Ishikawa (cell line): ENCODE results near the gene SYS1.

ENCODE experiments used
- CREB1 ChIP-seq: IDR thresholded peaks from 2 replicates; pipeline ENCODE4 v1.6.1; 2012; ENCODE audit warnings: low read depth
- EGR1 ChIP-seq: IDR thresholded peaks from 2 replicates; pipeline ENCODE4 v1.6.1; 2012
- EP300 ChIP-seq: IDR thresholded peaks from 2 replicates; pipeline ENCODE4 v1.6.1; 2012; ENCODE audit warnings: borderline replicate concordance
- FOXM1 ChIP-seq: IDR thresholded peaks from 2 replicates; pipeline ENCODE4 v1.6.1; 2012; ENCODE audit warnings: low read depth, borderline replicate concordance
- NFIC ChIP-seq: IDR thresholded peaks from 2 replicates; pipeline ENCODE4 v1.6.1; 2012
- RAD21 ChIP-seq: IDR thresholded peaks from 2 replicates; pipeline ENCODE4 v1.6.1; 2012; ENCODE audit warnings: low read depth
- TAF1 ChIP-seq: IDR thresholded peaks from 2 replicates; pipeline ENCODE4 v1.6.1; 2012; ENCODE audit warnings: low read depth, mild to moderate bottlenecking
- YY1 ChIP-seq: IDR thresholded peaks from 2 replicates; pipeline ENCODE4 v1.6.1; 2012; ENCODE audit warnings: low read depth

DNA sequence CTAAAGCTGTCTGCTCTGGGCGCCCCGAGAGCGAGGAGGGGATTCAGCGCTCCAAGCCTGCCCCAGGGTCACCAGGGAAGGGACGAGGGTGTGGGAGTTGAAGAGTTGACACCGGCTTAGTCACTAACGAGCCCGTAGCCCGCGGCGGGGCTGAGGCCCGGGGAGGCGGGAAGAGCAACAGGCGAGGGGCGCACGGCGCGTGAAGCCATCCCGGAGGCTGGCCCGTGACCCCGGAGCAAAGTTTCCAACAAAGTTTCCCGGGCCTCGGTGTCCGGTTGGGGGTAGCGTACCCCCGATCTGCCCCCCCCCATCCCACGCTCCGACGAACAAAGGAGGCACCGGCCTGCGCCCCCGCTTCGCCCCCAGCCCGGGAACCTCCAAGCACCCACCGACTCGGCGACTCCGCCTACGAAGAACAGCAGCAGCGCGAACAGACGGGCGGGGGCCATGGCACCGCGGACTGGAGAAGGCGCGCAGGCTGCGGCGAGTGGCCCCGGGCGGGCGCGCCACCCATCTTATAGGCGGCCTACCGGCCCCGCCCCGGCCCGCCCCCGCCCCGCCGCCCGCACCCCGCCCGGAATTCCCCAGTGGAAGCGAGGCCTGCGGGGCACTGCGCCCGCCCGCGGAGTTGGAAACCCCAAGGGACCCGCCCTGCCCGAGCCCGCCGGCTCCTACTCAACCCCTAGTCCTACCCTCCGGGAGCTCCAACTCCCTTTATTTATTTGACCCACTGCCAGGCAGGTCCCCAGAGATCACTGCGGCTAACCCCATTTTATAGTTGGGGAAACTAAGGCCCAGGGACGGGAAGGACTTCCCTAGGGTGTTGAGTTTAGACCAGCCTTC, 14.8 kb upstream of the SYS1 start, which contains the start of gene SDC4:
- TF ChIP-seq TAF1 (peak; percentile 74), CREB1 (no peak), FOXM1 (no peak), EP300 (no peak; the same call in 1 of the 2 replicates), NFIC (no peak), YY1 (no peak), EGR1 (no peak), RAD21 (no peak)
